Subcutaneous abdominal adipose tissue (tissue), 5 donors: ENCODE data around the gene SENP2.
"Not testable (repeated sequence)": the region's sequence is repeated elsewhere in the genome, so short reads cannot be mapped to it uniquely, and the experiment has no call there.

Experiments
- H3K27ac ChIP-seq: one replicate; pipeline ENCODE4 v1.7.0; 2013; ENCODE audit warnings: low read depth, mild to moderate bottlenecking, inconsistent platforms, low read length, moderate library complexity
- H3K27me3 ChIP-seq, 5 donors: one replicate each; pipeline ENCODE4 v1.7.0; 2013; ENCODE audit warnings: low read length in 5 of 5, inconsistent platforms in 1 of 5; ENCODE audit not compliant: control insufficient read depth in 5 of 5, insufficient read depth in 4 of 5
- H3K36me3 ChIP-seq, 5 donors: one replicate each; pipeline ENCODE4 v1.7.0; 2013; ENCODE audit warnings: low read length in 5 of 5; ENCODE audit not compliant: control insufficient read depth in 5 of 5, insufficient read depth in 5 of 5
- H3K4me1 ChIP-seq, 5 donors: one replicate each; pipeline ENCODE4 v1.7.0; 2013; ENCODE audit warnings: low read length in 5 of 5, mild to moderate bottlenecking in 3 of 5, moderate library complexity in 1 of 5; ENCODE audit not compliant: control insufficient read depth in 5 of 5, insufficient read depth in 5 of 5
- H3K4me3 ChIP-seq, 5 donors: one replicate each; pipeline ENCODE4 v1.7.0; 2013; ENCODE audit warnings: low read length in 5 of 5, low read depth in 1 of 5
- H3K9ac ChIP-seq, 5 donors: one replicate each; pipeline ENCODE4 v1.7.0; 2013; ENCODE audit warnings: low read length in 5 of 5, mild to moderate bottlenecking in 4 of 5, moderate library complexity in 3 of 5
- H3K9me3 ChIP-seq, 5 donors: one replicate each; pipeline ENCODE4 v1.7.0; 2013; ENCODE audit warnings: low read length in 5 of 5; ENCODE audit not compliant: control insufficient read depth in 5 of 5
- donor health status: healthy.
- donor health status: healthy.
- donor health status: healthy.
- donor health status: healthy.
- donor health status: healthy.

SENP2 gene

DNA sequence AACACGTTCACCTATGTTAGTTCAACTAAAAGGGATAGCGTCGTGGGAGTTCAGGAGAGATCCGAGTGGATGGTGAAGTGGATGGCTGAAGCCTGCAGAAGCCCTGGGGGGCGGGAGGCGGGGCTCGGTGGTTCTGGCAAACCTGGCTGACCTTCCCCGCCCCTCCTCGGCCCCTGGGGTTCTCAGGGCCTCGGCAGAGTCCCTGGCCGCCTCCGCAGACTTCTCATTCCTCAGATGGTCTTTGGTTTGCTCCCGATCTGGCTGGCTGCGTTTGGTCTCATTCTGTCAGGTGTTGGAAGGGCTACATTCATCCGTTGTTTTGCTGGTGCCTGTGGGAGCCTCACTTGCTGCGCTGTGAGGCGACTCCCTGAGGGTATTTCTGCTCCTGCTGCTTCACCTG is 59.1 kb downstream of the SENP2 start:
- peaks cover 0 to 11% (median 1%) of the 10 kb centered on the region in 5 donors for H3K4me1 ChIP-seq
- not testable (repeated sequence) for H3K9me3 ChIP-seq, H3K27ac ChIP-seq, H3K4me3 ChIP-seq, H3K9ac ChIP-seq, H3K36me3 ChIP-seq, H3K27me3 ChIP-seq

DNA sequence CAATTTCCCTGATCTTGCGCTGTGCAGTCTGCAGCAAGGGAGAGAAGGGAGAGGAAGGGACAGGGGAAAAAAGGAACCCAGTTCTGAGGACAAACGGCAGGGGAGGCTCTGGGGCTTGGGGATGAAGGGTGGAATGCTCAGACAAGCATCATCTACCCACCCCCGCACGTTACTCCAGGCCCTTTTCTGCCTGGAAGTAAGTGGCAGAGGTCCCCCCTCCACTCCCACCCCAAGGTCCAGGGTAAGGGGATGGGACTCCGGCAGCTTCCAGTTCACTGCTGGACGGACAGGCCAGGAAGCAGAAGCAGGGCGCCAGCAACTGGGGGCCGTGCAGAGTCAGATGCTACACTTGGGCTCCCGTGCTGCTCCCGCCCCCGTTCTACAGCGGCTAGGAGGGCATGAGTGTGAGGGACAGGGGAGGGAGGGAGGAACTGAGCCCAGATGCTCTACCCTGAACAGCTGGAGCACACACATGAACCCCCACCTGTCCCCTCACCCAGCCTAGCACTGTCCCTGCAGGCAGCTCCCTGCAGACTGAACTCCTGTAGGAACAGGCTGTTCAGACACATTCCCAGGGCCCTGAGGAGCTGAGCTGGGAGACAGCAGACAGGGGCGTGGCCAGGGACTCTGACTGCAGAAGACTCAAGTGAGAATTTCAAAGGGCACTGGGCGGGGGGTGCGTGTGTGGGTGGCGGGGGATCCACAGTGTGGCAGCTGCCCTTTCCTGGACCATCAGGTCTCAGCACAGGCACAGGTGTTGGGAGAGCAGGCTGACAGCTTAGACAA is 59.7 kb downstream of the SENP2 start:
- Histone ChIP-seq H3K36me3 (peaks cover 0 to 4% (median 0%) of the 10 kb centered on the region in 5 donors), H3K27ac (no peak overlapping the region), H3K4me1 (peaks cover 0 to 16% (median 7%) of the 10 kb centered on the region in 5 donors), H3K9me3 (no peaks in the 10 kb centered on the region), H3K9ac (no peak overlapping the region), H3K27me3 (no peaks in the 10 kb centered on the region), H3K4me3 (no peak overlapping the region)

DNA sequence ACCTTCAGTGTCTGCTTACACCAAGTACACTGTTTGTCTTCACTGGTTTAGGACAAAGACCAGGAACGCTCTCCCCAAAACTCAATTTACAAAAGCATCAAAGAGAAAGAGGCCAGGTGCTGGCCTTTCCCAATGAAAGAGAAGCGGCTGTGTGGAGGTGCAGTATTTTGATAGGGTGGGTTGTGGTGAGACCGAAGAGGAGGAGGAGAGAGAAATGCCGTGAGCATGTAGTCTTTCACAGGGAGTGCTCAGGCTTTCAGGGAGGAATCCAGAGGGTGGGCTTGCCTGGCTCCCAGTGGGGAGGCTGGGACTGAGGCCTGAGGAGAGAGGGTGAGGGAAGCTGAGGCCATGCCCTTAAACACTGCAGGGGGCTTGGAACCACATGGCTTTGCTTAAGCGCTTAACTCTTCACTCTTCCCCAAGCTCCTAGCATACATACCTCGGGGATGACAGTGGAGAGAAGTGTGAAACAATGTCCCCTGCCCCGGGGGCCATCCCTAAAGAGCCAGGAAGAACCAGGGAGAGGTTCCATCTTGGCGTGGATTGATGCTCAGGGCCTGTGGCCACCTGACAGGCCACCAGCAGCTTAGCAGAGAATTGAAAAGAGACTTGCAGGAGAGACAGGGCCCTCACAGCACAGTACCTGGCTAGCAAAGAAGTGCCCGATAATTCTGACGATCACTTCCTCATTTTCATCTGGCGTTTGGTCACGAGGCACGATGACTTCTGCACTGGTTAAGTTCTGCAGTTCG is 60.5 kb downstream of the SENP2 start:
- H3K9ac ChIP-seq, result no peak overlapping the region
- peaks cover 0 to 20% (median 10%) of the 10 kb centered on the region in 5 donors for H3K4me1 ChIP-seq
- no peak overlapping the region for H3K4me3 ChIP-seq
- H3K27ac ChIP-seq, result no peak overlapping the region
- H3K27me3 ChIP-seq, result no peaks in the 10 kb centered on the region
- H3K36me3 ChIP-seq, result peaks cover 0 to 4% (median 0%) of the 10 kb centered on the region in 5 donors
- no peaks in the 10 kb centered on the region for H3K9me3 ChIP-seq

DNA sequence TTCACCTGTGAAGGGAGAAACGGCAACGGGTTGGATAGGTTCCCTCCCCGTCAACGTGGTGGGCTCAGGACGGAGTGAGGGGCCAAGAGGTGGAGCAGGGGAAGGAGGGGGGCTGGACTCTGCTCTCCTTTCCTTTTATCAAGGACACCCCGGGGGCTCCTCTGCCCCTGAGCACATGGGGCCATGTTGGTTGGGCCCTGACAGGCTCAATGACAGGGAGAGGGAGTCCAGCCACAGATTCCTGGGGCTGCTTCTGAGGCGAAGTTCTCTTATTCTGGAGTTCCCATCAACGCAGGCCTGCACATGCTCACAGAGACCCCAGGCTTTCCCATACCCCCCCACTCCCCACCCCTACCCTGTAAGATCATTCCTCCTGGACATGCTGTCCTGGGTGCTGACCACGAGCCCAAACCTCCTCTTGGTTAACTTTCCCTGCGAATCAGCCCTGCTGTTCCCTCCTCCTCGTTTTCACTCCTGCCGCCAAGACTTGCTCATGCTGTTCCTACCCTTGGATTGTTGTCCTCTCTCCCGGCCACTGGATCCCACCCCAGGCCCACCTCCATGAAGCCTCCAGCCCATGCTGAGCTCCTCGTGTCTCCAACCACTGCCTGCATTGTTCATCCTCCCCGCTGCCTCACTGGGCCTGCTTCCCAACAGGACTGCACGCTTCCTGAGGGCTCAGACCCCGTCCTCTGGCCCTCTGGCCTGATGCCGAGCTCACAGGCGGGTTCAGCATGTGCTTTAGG is 61.2 kb downstream of the SENP2 start:
- peaks cover 0 to 4% (median 0%) of the 10 kb centered on the region in 5 donors for H3K36me3 ChIP-seq
- peaks cover 0 to 20% (median 10%) of the 10 kb centered on the region in 5 donors for H3K4me1 ChIP-seq
- H3K9me3 ChIP-seq, result no peaks in the 10 kb centered on the region

DNA sequence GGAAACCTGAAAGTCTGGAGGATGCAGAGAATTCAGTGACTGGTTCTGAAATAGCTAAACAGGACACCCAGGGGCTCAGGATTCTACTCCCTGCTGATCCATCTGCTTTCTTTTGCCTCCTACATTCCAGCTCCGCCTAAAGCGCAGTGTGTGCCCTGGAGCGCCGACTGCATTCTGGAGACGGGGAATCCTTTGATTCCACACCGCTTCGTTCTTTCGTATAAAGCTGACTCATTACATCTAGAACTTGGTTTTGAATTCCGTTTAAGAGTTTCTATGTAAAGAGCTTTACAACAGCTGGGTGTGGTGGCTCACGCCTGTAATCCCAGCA is 61.8 kb downstream of the SENP2 start:
- Histone ChIP-seq H3K27me3 (no peaks in the 10 kb centered on the region), H3K9ac (no peak overlapping the region), H3K36me3 (peaks cover 0 to 4% (median 0%) of the 10 kb centered on the region in 5 donors), H3K4me3 (no peak overlapping the region), H3K9me3 (no peaks in the 10 kb centered on the region), H3K4me1 (peaks cover 0 to 20% (median 10%) of the 10 kb centered on the region in 5 donors), H3K27ac (no peak overlapping the region)

More for the DNA sequence above, 61.2 kb downstream of the SENP2 start:
- Histone ChIP-seq H3K4me3 (no peak overlapping the region), H3K27me3 (no peaks in the 10 kb centered on the region), H3K9ac (no peak overlapping the region), H3K27ac (no peak overlapping the region)

DNA sequence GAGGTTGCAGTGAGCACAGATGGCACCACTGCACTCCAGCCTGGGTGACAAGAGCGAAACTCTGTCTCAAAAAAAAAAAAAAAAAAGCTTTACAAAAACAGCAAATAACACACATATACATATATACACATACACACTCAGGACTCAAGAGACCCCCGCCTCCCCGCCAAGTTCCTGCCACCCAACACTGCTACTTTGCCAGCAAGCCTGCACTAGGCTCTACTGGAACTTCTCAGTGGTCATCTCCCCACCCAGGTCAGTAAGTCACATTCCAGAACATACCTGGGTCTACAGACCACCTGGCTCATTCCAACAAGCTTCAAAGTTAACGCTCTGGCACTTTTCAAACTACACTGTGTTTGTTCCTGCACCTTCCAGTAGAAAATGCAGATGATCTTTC is 62.3 kb downstream of the SENP2 start:
- Histone ChIP-seq H3K4me1 (peaks cover 0 to 20% (median 10%) of the 10 kb centered on the region in 5 donors), H3K4me3 (no peak overlapping the region), H3K27me3 (no peaks in the 10 kb centered on the region), H3K27ac (no peak overlapping the region), H3K9ac (no peak overlapping the region), H3K9me3 (no peaks in the 10 kb centered on the region), H3K36me3 (peaks cover 0 to 4% (median 0%) of the 10 kb centered on the region in 5 donors)

DNA sequence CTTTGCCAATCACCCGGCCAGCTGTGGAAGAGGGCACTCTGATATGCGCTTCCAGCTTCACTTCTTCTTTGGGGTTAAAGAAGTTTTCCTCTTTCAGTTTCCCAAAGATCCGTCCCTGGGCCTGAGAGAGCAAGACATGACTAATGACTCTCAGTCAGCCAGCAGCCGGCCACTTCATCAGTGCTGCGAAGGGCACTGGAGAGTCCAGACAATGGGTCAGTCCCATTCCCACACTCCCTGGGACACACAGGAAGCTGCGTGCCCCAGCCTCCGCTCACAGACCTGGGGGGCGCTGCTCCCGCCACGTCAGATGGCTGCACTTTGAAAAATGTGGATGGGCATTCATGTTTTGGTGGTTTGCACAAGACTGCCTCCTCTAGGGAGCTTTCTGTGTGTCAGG is 63.3 kb downstream of the SENP2 start:
- Histone ChIP-seq H3K9ac (no peak overlapping the region), H3K9me3 (no peaks in the 10 kb centered on the region), H3K27me3 (no peaks in the 10 kb centered on the region), H3K4me3 (no peak overlapping the region), H3K4me1 (peaks cover 0 to 20% (median 10%) of the 10 kb centered on the region in 5 donors), H3K27ac (no peak overlapping the region), H3K36me3 (peaks cover 0 to 6% (median 0%) of the 10 kb centered on the region in 5 donors)

DNA sequence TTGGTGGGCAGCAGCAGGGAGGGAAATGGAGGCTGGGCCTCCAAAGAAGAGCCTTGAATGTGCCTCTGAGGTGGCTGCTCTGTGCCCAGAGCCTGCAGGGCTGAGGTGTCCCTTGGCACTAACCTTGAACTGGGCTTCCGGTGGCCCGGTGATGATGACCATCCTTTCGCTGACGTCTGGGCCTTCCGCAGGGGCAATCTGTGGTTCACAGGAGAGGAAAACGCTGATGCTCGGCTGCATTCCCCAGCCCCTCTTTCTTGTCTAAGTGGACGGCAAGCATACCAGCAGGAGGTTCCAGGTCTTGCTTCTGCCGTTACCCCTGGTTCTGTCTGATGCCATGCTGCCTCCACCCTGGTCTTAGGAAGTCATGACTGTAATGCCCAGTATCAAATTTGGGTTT is 65.9 kb downstream of the SENP2 start:
- peaks cover 0 to 2% (median 0%) of the 10 kb centered on the region in 5 donors for H3K36me3 ChIP-seq
- no peaks in the 10 kb centered on the region for H3K9me3 ChIP-seq
- H3K4me3 ChIP-seq, result no peak overlapping the region
- H3K4me1 ChIP-seq, result peaks cover 6 to 32% (median 27%) of the 10 kb centered on the region in 5 donors
- H3K27ac ChIP-seq, result no peak overlapping the region
- H3K27me3 ChIP-seq, result no peaks in the 10 kb centered on the region
- H3K9ac ChIP-seq, result no peak overlapping the region

DNA sequence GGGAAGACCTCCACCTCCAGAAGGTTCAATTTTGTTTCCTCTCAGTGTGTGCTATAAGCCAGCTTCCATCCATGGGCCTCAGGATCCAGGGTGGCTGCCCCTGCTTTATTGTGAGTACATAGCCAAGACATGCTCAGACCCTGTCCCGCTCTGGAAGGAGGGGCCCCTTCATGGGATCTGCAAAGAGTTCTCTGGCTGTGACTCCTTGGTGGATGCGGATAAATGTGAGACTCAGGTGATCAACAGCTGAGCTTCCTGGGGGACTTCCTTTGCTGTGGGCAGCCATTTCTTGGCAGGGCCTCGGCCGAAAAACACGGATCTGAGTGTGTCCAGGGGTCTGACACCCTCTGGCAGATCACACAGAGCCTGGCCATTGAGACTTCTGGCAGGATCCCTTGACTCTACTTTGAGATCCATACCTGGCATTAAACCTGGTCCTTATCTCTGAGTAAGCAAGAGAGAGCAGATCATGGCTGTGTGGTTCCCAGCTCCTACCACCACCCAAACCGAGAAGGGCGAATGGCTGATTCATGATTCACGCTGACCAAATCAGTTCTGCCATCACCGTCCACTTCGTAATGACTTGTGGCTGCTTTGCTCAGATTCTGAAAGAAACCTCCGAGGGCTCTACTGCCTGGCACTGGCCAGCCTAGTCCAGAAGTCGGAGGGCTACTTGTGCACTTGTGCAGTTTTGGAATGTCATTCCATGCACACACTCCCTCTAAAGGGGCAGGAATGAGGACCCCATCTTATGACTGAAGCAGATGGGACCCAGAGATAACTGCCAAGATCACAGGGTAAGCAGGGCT is 68.1 kb downstream of the SENP2 start:
- Histone ChIP-seq H3K4me3 (no peak overlapping the region), H3K27me3 (no peaks in the 10 kb centered on the region), H3K36me3 (peaks cover 0 to 2% (median 0%) of the 10 kb centered on the region in 5 donors), H3K9ac (no peak overlapping the region), H3K9me3 (no peaks in the 10 kb centered on the region), H3K27ac (no peak overlapping the region), H3K4me1 (peaks cover 13 to 49% (median 44%) of the 10 kb centered on the region in 5 donors)
